K562 (cell line): ENCODE data around the gene AGTR1. TPM values are rescaled to one million over a fixed set of nuclear protein-coding genes. Genes with fewer than 3 reads are reported as not detected.

ENCODE experiments used
- ATAC-seq: fragments of 200-7000 bp; cut with Tn5 transposase; 3 replicates; pipeline ENCODE4 v1.9.1; 2020; ENCODE audit warnings: moderate library complexity
- BruUV-seq: library from RNA; stranded (reverse); fragments of 400-500 nt; replicated peaks from 2 replicates; lab custom pipeline; 2021; lab: Mats Ljungman, UMichigan
- CTCF ChIA-PET: fragments of 300-600 bp; formaldehyde crosslinking; extraction: SDS; loops from one replicate; lab custom pipeline; 2021; ENCODE audit warnings: low intra/inter-chr PET ratio; lab: Yijun Ruan, JAX
- POLR2A ChIA-PET: fragments of 300-600, 350-650 bp; sonication (Branson Sonifier 250); formaldehyde crosslinking; extraction: SDS; loops from one replicate; lab custom pipeline; 2021; ENCODE audit warnings: antibody characterized with exemption, inconsistent platforms; lab: Yijun Ruan, JAX
- DNase-seq, 4 experiments: peaks; one replicate each; pipeline versions ENCODE4 v3.0.0 to v3.0.0-alpha.2; 2011 to 2018; ENCODE audit warnings: low spot score in 3 of 4, mixed read lengths in 3 of 4; ENCODE audit errors: extremely low read depth in 1 of 4
- FAIRE-seq: peaks from 2 replicates; lab custom pipeline; 2011; peaks lifted over from hg19 to GRCh38; lab: Jason Lieb, UNC
- H2AFZ ChIP-seq: 2 replicates; pipeline ENCODE4 v1.6.0; 2011; ENCODE audit warnings: low read depth, low read length, control low read depth, inconsistent platforms
- H3K27ac ChIP-seq: fragments of 200-600 bp; 3 replicates; pipeline ENCODE4 v1.8.0; 2011; ENCODE audit warnings: low read depth, mild to moderate bottlenecking, control low read depth, inconsistent platforms, low read length, moderate library complexity, mixed read lengths; ENCODE audit errors: extremely low read depth
- H3K27me3 ChIP-seq, 2 experiments: fragments of 300-600 bp in 1 of 2; 2 replicates in 1 of 2; 3 replicates in 1 of 2; pipeline versions ENCODE4 v1.6.0 to v1.8.0; 2011; ENCODE audit warnings: inconsistent platforms in 2 of 2, low read length in 2 of 2, mild to moderate bottlenecking in 1 of 2, mixed read lengths in 1 of 2, moderate library complexity in 1 of 2; ENCODE audit not compliant: control insufficient read depth in 2 of 2, insufficient read depth in 2 of 2
- H3K36me3 ChIP-seq: fragments of 300-600 bp; 3 replicates; pipeline ENCODE4 v1.8.0; 2011; ENCODE audit warnings: mild to moderate bottlenecking, low read length, inconsistent platforms; ENCODE audit not compliant: control insufficient read depth, insufficient read depth
- H3K4me1 ChIP-seq, 2 experiments: fragments of 200-600 bp in 1 of 2; replicated peaks in 1 of 2; 2 replicates in 1 of 2; 3 replicates in 1 of 2; pipeline versions ENCODE4 v1.5.1 to v1.8.0; 2011; ENCODE audit warnings: inconsistent platforms in 2 of 2, low read length in 2 of 2, mild to moderate bottlenecking in 1 of 2, mixed read lengths in 1 of 2, moderate library complexity in 1 of 2; ENCODE audit not compliant: control insufficient read depth in 2 of 2, insufficient read depth in 2 of 2
- H3K4me2 ChIP-seq: 2 replicates; pipeline ENCODE4 v1.6.1; 2011; ENCODE audit warnings: low read length, control low read depth, inconsistent platforms, mixed read lengths; ENCODE audit not compliant: insufficient read depth
- H3K4me3 ChIP-seq: fragments of 200-600 bp; sonication (generic), shearing (Covaris generic); 2 replicates; pipeline ENCODE4 v1.5.1; 2016; ENCODE audit warnings: control low read depth, inconsistent platforms
- H3K79me2 ChIP-seq: fragments of 200-600 bp; 3 replicates; pipeline ENCODE4 v1.8.0; 2011; ENCODE audit warnings: low read length, inconsistent platforms; ENCODE audit not compliant: control insufficient read depth, insufficient read depth
- H3K9ac ChIP-seq, 2 experiments: 2 replicates each; pipeline versions ENCODE4 v1.6.0 to v1.6.1; 2011; ENCODE audit warnings: low read depth in 2 of 2, low read length in 2 of 2, control low read depth in 1 of 2, inconsistent platforms in 1 of 2, mild to moderate bottlenecking in 1 of 2, mixed read lengths in 1 of 2; ENCODE audit not compliant: insufficient read depth in 1 of 2
- H3K9me1 ChIP-seq: one replicate; pipeline ENCODE4 v1.6.0; 2011; ENCODE audit warnings: inconsistent platforms, mild to moderate bottlenecking, low read length, moderate library complexity; ENCODE audit not compliant: control insufficient read depth, insufficient read depth
- H3K9me3 ChIP-seq: replicated peaks from 2 replicates; pipeline ENCODE4 v1.5.1; 2011; ENCODE audit warnings: low read depth, low read length, inconsistent platforms; ENCODE audit not compliant: control insufficient read depth, insufficient read depth
- H4K20me1 ChIP-seq: replicated peaks from 2 replicates; pipeline ENCODE4 v1.6.1; 2011; ENCODE audit warnings: low read length, inconsistent platforms, mixed read lengths; ENCODE audit not compliant: control insufficient read depth, insufficient read depth
- CHCHD3 ChIP-seq: fragments of 250-450 bp; sonication (Bioruptor Pico); IDR thresholded peaks from 2 replicates; pipeline ENCODE4 v2.1.2; 2022; ENCODE audit warnings: mild to moderate bottlenecking
- GATAD2B ChIP-seq: fragments of 450-650 bp; IDR thresholded peaks from 2 replicates; pipeline ENCODE4 v1.6.1; 2017; ENCODE audit warnings: mild to moderate bottlenecking, borderline replicate concordance
- KLF16 ChIP-seq: IDR thresholded peaks from 2 replicates; pipeline ENCODE4 v1.6.1; 2016; ENCODE audit warnings: antibody characterized with exemption
- ZNF551 ChIP-seq: fragments of 250-450 bp; sonication (Bioruptor Pico); IDR thresholded peaks from 2 replicates; pipeline ENCODE4 v1.5.0; 2021; ENCODE audit warnings: mild to moderate bottlenecking, moderate library complexity
- WGBS: fragments of 100-300 bp; shearing (Covaris generic); methylation state at CpG from one replicate; pipeline ENCODE4 v1.1.6; 2016; ENCODE audit warnings: low coverage, mixed read lengths; ENCODE audit not compliant: insufficient coverage; ENCODE audit errors: missing lambda C conversion rate; 5-methylcytosine and 5-hydroxymethylcytosine counted together
- in situ Hi-C: fragments of 300-500 bp; cut with MboI; formaldehyde crosslinking; loops from 4 replicates; pipeline ENCODE4 v1.15.0; 2018; ENCODE audit warnings: inconsistent platforms, mixed read lengths
- intact Hi-C: fragments of 100-400 bp; cut with micrococcal nuclease; formaldehyde crosslinking; loops from 2 replicates; pipeline ENCODE4 v1.14.2; 2022
- polyA plus RNA-seq, 8 experiments: library from polyadenylated mRNA; depleted of rRNA in 4 of 8; stranded (reverse) in 5 of 8; unstranded in 3 of 8; fragments of >200 nt; fragmentation: Nextera tagmentation in 2 of 8; fragmentation: Illumina TruSeq in 1 of 8; extraction: Ambion mirVana in 2 of 8; extraction: Trizol in 1 of 8; gene quantifications; 2 replicates each; pipeline versions ENCODE4 v1.2.1 to v1.2.3, GENCODE V29; 2011 to 2014; ENCODE audit warnings: inconsistent platforms in 1 of 8, missing spikeins in 1 of 8
- total RNA-seq, 7 experiments: library from RNA; depleted of rRNA in 6 of 7; stranded (reverse); fragments of >200 nt in 6 of 7; fragmentation: Illumina TruSeq in 2 of 7; extraction: Trizol in 2 of 7; gene quantifications; 2 replicates each; pipeline versions ENCODE4 v1.2.1 to v1.2.3, GENCODE V29; 2011 to 2021; ENCODE audit warnings: low replicate concordance in 1 of 7
- TF ChIP-seq, protein P1 (sequence below): fragments of 250-450 bp; sonication (Bioruptor Pico); IDR thresholded peaks from 2 replicates; pipeline ENCODE4 v1.5.1; 2021; ENCODE audit warnings: mild to moderate bottlenecking

The AGTR1 gene
- total and polyA plus RNA-seq, 9 of the 15 experiments (the other 6 are each of a cell fraction or from before 2014, with no cell fraction given): not detected

DNA sequence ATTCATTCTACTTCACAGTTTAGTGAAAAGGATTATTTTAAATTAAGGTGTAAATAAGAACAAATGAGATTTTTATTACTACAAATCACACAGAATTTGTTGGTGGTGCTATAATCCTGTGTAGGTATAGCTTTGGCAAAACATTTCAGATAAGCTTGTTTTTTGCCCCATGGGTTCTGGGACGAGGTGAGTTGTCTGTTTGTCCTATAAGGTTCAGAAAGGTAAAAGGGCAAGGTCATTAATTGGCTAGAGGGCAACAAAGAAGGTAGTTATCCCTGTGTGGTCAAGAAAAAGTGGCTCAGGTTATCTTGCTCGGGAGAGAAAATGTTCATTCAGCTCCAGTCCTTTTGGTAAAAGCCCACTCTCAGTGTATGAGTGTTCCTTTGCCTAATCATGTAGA is 23.2 kb downstream of the AGTR1 start:
- TF ChIP-seq ZNF551: no peak
- no peak for TF ChIP-seq GATAD2B
- no peaks in the 10 kb centered on the region for H3K9me3 ChIP-seq
- no peaks in the 10 kb centered on the region for H3K79me2 ChIP-seq
- H2AFZ ChIP-seq: no peak overlapping the region
- H4K20me1 ChIP-seq: no peaks in the 10 kb centered on the region
- H3K4me2 ChIP-seq: no peak overlapping the region
- DNase-seq: no peak
- no peaks in the 10 kb centered on the region for H3K4me1 ChIP-seq
- in situ Hi-C loops (no loop called here), intact Hi-C loops (no loop called here)
- WGBS: 0% methylated on average over 2 of the region's 2 CpGs
- BruUV-seq: no TSS peak
- ChIA-PET CTCF (no interaction called here), POLR2A (no interaction called here)
- H3K9ac ChIP-seq: no peak overlapping the region
- H3K4me3 ChIP-seq: no peak overlapping the region
- no peak overlapping the region for H3K27ac ChIP-seq
- H3K9me1 ChIP-seq: no peaks in the 10 kb centered on the region
- no peak for ATAC-seq
- H3K27me3 ChIP-seq: no peaks in the 10 kb centered on the region
- FAIRE-seq: no peak
- no peaks in the 10 kb centered on the region for H3K36me3 ChIP-seq

DNA sequence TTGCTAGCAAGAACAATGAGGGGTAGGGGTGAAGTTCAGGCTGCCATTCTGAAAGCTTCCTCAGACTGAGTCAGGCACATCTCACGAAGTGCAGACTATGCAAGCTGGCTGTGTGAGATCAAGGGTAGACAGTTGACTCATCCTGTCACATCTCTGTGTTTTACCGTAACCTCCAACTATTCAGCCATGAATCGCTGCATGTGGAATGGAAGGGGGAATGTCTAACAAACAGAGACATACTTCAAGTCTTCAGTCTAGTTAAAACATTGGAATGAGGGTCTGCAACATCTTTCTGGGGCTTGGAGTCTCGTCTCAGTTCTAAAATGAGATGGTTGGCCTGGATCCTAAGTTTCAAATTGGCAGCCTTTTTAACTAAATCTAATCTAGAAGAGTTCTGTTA is 25.9 kb downstream of the AGTR1 start:
- H3K27me3 ChIP-seq: no peaks in the 10 kb centered on the region
- H3K27ac ChIP-seq: no peak overlapping the region
- FAIRE-seq (no peak), DNase-seq (no peak), ATAC-seq (no peak)
- H3K79me2 ChIP-seq: no peaks in the 10 kb centered on the region
- no peak for TF ChIP-seq KLF16
- no peak for TF ChIP-seq CHCHD3 (CRISPR knock-in tag)
- TF ChIP-seq, protein P1, sequence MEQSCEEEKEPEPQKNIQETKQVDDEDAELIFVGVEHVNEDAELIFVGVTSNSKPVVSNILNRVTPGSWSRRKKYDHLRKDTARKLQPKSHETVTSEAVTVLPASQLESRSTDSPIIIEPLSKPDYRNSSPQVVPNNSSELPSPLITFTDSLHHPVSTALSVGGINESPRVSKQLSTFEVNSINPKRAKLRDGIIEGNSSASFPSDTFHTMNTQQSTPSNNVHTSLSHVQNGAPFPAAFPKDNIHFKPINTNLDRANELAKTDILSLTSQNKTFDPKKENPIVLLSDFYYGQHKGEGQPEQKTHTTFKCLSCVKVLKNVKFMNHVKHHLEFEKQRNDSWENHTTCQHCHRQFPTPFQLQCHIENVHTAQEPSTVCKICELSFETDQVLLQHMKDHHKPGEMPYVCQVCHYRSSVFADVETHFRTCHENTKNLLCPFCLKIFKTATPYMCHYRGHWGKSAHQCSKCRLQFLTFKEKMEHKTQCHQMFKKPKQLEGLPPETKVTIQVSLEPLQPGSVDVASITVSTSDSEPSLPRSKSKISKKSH (CRISPR knock-in tag): no peak
- ChIA-PET CTCF (no interaction called here), POLR2A (no interaction called here)
- 0% methylated on average over 4 of the region's 4 CpGs for WGBS
- H3K9ac ChIP-seq: no peak overlapping the region
- H2AFZ ChIP-seq: no peak overlapping the region
- H3K4me3 ChIP-seq: no peak overlapping the region
- H3K4me1 ChIP-seq: no peaks in the 10 kb centered on the region
- no peaks in the 10 kb centered on the region for H3K9me1 ChIP-seq
- intact Hi-C loops (no loop called here), in situ Hi-C loops (no loop called here)
- no TSS peak for BruUV-seq
- H3K36me3 ChIP-seq: no peaks in the 10 kb centered on the region
- H4K20me1 ChIP-seq: no peaks in the 10 kb centered on the region
- H3K4me2 ChIP-seq: no peak overlapping the region
- H3K9me3 ChIP-seq: no peaks in the 10 kb centered on the region
